AG09319 (cell line): ENCODE results near the gene TP53I11.

Experiments
- DNase-seq: peaks from one replicate; pipeline ENCODE4 v3.0.0-alpha.2; 2010; ENCODE audit warnings: low read depth; ENCODE audit errors: extremely low read depth
- TF ChIP-seq, protein P1 (sequence below): IDR thresholded peaks from 2 replicates; pipeline ENCODE4 v1.5.1; 2011; ENCODE audit warnings: low read depth, mild to moderate bottlenecking, inconsistent platforms, low read length, moderate library complexity

Gene TP53I11

GRCh38 chr11:44971185-44971584, 20.5 kb upstream of the TP53I11 start:
- no peak for DNase-seq
- TF ChIP-seq, protein P1, sequence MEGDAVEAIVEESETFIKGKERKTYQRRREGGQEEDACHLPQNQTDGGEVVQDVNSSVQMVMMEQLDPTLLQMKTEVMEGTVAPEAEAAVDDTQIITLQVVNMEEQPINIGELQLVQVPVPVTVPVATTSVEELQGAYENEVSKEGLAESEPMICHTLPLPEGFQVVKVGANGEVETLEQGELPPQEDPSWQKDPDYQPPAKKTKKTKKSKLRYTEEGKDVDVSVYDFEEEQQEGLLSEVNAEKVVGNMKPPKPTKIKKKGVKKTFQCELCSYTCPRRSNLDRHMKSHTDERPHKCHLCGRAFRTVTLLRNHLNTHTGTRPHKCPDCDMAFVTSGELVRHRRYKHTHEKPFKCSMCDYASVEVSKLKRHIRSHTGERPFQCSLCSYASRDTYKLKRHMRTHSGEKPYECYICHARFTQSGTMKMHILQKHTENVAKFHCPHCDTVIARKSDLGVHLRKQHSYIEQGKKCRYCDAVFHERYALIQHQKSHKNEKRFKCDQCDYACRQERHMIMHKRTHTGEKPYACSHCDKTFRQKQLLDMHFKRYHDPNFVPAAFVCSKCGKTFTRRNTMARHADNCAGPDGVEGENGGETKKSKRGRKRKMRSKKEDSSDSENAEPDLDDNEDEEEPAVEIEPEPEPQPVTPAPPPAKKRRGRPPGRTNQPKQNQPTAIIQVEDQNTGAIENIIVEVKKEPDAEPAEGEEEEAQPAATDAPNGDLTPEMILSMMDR: no peak

DNA sequence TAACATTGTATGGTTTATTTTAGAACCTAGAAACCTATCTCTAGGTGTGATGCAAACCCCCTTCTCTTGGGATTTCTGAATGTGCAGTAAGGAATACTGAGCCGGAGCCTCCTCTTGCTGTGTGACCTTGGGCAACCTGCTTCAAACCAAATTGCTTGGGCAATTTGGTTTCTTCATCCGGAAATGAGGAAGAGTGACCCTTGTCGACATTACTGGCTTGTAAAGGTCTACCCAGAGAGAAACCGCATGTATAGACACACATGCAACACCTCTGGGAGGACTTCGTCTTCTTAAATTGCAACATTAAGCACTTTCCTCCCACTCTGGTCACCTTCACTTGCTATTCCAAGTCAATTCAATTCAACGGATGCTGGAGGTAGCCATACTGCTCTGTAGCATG, 19.6 kb upstream of the TP53I11 start:
- no peak for DNase-seq
- TF ChIP-seq, protein P1: no peak

DNA sequence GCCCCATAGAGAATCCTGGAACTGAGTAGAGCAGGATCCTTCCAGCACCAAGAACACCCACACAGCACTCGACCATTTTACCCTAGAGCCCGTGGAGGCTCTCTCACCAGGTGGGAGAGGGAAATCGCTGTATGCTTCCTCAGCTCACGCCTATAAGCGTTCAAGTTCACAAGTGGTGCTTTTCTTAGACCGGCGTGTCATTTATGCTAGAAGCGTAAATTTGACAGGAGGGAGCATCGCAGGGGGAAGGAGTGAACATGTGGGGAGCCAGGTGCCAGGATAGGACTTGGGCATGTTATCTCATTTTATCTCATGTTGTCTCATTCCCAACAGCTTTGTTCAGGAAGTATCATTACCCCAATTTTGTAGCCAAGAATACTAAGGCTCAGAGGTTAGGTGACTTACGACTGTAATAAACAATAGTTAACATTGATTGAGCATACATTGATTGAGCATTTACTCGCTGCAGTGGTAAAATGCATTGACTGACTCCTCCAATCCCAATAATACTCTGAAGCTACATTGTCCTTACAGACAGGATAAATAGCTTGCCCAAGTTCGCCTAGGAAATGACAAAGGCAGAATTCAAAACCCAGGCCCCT, 19.1 kb upstream of the TP53I11 start:
- no peak for DNase-seq
- TF ChIP-seq, protein P1: no peak

DNA sequence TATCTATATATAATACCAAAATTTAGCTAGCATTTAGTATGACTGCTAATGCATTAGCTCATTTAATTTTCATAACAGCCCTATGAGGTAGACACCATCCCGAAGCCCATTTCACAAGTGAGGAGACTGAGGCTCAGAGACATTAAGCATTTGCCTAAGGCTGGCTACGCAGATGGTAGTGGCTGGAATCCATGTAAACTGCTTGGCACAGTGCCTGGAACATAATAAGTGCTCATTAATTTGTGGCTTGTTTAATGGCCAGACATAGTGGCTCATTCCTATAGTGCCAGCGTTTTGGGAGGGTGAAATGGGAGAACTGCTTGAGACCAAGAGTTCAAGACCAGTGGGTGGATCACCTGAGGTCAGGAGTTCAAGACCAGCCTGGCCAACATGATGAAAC, 17.8 kb upstream of the TP53I11 start:
- no peak for DNase-seq
- TF ChIP-seq, protein P1: no peak

DNA sequence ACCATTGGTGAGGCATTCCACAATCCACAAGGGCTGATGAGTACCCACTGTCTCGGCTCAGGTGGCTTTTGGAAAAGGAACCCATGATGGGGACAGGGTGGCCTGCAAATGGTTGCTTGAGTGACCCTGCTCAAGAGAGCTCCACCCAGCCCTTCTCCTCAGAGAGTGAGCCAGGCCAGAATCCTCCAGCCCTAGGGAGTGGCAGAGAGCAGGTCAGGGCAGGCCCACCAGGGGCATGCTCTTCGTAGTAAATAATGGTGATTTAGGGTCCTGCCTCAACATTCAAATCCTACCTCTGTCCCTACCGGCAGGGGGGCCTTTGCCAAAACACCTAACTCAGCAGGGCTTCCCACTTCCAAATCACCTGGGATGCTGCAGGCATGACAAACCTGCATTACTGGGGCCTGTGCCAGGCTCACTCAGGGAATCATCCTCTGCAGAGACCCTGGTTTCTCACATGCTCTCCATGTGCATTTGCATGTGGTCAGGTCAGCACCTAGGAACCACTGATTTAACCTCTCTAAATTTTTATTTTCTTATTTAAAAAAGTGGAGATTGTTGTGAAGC, 17.3 kb upstream of the TP53I11 start:
- DNase-seq: no peak
- TF ChIP-seq, protein P1: no peak

DNA sequence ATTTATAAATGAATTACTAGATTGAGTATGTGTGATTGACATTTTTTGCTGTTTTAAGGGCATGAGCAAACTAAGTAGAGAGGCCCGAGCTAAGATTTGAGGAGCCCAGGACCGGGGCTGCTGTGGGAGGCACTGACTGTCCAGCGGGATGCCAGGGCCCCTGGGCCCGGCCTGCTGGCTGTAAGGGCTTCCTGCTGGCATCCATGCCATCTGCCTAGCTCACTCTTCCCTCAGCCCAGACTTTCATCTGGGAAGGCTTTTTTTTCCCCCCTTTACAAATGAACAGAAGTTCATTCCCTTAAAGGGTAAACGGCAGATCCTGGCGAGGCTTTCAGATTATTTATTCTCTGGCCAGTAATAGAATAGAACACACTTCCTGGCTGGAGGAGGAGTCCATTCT, 16.0 kb upstream of the TP53I11 start:
- DNase-seq: no peak
- TF ChIP-seq, protein P1: no peak

GRCh38 chr11:44964526-44965209, 14.0 kb upstream of the TP53I11 start:
- DNase-seq: no peak
- TF ChIP-seq, protein P1: no peak
